ENCODE measurements around the gene TLCD5.
A peak's percentile ranks its signal among the peaks of the same experiment; 100 is the strongest.

TLCD5 gene

DNA sequence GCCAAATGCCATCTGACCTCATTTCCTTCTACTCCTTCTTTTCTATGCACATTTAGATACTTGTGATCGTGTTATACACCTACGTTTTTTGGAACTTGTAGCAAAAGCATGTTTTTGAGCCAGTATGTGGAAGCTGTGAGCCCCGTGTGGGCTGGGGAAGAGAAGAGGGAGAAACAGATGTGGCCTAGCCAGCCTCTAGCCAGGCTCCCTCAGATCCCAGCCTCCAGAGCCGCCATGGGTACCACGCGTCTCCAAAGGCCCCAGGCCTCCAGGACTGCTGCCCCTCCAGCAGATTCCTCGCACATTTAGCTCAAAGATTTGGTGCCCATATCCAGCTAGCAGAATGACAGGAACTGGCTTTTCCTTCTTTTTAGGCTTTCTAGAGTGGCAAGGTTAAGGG lies 17.0 kb upstream of the TLCD5 start:
- DNase-seq (ENCODE audit: low read depth): no peak

DNA sequence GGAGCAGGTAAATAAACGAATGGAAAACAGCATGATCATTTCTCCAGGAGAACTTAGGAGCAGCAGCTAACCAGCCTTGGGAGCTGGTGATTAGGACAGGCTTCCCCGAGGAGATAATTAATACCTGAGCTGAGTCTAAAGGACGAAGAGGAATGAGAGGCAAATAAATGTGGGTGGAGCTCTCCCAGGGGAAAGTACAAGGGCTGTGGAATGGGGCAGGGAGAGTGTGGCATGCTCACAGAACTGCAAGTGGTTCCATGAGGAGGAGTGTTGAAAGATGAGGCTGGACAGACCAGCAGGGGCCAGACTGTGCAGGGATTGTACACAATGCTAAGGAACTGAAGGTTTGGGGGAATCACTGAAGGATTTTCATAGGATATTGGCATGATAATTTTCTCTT lies 14.2 kb upstream of the TLCD5 start:
- no peak for DNase-seq (ENCODE audit: low read depth)

DNA sequence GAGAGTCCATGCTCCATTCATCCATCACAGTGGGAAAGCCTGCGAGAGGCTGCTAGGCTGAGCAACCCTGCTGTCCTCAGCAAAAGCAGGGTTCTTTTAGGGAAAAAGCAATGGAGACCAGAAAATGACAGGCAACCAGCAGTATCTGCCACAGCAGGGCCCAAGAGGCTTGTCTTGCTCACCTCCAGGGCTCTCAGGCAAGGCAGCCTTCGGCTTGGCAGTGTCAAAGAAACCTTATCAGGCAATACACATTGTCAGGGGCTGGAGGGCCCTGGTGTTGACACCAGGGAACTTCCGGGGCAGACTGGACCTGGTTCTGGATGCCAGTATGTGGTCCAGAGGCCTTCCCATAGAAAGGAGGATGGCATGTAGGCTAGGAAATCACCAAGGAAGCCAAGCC lies 10.2 kb upstream of the TLCD5 start:
- no peak for DNase-seq (ENCODE audit: low read depth)

DNA sequence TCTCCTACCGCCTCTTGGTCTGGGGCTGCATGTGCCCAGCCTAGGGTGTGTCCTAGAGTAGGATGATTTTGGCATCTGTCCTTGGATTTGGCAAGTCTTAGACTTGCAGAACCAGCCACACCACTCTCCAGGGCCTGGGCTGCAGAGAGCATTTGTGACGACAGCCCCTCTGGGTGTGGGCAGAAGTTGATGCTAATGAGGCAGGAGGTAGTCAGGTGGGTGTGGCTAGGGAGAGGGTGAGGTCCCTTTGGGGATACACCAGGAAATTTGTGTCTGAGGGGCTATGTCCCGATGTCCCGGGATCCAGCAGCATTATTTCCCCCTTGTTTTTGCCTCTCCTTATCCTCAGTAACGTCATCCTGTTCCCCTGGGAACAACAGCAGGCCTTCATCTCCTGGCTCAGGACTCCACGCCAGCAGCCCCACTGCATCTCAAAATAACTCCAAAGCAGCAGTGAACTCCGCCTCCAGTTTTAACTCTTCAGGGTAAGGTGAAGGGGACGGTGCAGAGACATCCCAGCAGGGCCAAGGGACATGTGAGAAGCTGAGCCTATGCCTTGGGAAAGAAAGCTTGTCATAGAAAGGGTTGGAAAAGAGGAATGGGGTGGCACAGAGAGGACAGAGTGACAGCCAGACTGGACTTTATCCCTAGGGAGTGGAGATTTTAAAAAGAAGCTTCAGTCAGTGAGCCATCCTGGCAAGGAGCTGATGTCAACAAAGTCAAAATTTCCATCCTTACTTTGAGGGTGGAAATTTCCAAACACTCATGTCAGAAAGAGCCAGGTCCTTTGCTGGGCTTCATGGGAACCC lies 8.0 kb upstream of the TLCD5 start:
- no peak for DNase-seq (ENCODE audit: low read depth)

DNA sequence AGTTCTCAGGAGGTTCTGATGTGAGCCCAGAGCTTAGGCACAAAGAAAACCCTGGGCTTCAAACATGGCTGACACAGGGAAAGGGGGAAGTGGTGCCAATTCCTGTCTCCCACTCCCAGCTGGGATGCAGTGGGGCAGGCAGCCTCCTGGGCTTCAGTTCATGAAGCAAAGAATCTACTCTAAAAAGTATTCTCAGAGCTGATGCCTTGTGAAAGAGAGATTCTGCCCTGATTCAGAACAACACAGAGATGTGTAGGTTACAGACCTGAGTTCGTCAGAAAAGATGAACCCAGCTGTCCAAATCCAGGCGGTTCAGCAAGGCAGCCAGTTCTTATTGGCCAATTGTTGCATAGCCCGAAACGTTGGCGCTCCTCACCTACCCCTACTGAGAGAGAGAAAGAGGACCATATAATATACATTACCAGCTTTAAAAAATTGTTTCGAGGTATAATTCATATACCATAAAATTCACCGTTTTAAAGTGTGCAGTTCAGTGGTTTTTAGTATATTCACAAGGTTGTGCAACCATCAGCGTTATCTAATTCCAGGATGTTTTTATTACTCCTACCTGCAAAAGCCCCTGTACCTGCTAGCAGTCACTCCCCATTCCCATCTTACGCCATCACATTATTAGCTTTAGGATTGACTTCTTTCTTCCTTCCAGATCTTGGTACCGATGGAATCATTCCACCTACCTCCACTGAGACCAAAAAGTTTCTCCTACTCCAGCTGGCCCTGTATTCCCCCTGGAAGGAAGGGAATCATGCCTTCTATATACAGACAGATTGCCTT lies 7.2 kb upstream of the TLCD5 start:
- no peak for DNase-seq (ENCODE audit: low read depth)

DNA sequence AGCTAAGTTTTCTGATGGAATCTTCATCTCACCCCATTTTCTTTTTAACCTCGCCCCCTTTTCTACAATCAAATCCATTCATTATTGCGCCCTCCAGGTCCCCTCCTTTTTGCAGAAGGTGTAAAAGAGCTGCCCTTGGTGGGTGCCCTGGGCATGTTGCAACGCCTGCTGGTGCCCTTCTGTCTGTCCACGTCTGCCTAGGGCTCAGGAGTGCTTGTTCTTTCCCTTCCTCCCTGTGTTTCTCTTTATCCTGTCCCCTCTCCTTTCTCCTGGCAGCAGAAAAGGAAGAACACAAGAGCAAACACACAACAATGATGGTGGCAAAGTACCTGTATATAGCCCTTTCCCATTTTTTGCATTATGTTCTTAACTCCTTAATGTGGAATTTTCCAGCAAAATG lies 6.2 kb upstream of the TLCD5 start:
- DNase-seq (ENCODE audit: low read depth): no peak

DNA sequence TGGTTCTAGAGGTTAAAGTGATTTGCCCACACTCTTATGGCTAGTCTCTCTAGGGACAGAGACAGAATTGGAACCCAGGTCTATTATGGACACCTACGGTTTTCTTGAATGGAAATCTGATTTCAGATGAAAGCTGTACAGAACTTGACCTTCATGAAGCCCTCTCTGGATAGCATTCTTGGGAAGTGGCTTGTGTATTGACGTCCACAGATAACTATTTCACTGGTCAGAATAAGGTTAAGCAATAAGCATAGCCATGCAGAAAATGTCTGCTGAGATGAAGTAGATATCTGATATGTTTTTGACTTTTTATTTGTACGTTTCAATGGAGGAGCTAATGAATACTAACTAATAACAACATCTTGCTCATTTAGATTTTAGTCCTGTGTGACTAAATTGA lies 1.1 kb downstream of the TLCD5 start:
- DNase-seq (ENCODE audit: low read depth): no peak

DNA sequence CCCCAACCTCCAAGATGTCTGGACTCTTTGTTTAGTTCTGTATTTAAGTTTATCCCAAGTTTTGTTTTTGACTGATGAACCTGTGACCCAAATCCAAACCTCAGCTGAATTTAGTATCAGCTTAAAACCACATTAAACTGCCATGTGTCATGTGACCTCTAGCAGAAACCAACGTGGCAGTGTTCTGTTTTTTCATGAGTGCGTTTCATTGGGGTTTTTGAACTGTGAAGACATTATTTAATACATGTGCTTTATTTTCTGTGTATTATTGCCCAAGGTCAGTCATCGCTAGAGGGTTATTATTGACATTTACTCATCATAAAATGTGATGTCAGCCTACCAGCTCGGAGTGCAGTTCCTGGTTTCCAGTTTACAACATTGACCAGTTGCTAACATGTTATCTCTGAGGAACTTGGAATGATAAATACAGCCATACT lies 1.8 kb downstream of the TLCD5 start:
- DNase-seq (ENCODE audit: low read depth): no peak

DNA sequence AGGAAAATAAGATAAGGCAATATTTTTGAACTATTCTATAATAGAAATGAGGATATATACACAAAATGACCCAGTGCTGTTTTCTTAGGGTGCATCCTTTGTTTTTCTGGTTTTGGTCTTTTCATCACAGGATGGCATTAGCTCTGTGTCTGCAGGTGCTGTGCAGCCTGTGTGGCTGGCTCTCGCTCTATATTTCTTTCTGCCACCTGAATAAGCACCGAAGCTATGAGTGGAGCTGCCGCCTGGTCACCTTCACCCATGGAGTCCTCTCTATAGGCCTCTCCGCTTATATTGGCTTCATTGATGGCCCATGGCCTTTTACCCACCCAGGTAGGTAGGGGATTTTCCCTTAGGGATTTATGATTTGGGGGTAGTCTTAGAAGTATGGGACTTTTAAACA lies 2.2 kb downstream of the TLCD5 start:
- no peak for DNase-seq (ENCODE audit: low read depth)

DNA sequence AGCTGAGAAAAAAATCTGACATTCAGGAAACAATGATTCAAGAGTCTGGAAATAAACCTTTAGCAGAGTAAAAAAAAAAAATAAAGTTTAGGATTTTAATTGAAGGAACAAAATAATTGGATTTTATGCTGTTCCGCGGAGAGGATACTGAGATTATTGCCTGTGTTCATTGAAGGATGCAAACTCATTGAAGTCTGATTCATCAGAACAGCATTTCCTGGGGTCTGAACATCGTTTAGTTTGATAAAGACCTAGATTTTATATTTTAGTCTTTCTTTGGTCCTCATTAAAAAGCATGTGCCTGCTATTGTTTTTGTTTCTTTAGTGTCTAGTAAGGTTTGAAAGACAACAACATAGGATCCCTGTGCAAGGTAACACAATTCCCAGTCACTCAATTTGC lies 4.5 kb downstream of the TLCD5 start:
- DNase-seq (ENCODE audit: low read depth): no peak

DNA sequence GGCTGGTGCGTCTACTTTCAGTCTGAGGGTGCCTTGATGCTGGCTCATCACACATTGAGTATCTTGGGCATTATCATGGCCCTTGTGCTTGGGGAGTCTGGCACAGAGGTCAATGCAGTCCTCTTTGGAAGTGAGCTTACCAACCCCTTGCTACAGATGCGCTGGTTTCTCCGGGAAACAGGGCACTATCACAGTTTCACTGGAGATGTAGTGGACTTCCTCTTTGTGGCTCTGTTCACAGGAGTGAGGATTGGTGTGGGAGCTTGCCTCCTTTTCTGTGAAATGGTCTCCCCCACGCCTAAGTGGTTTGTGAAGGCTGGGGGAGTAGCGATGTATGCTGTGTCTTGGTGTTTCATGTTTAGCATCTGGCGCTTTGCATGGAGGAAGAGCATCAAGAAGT lies 4.9 kb downstream of the TLCD5 start:
- no peak for DNase-seq (ENCODE audit: low read depth)

DNA sequence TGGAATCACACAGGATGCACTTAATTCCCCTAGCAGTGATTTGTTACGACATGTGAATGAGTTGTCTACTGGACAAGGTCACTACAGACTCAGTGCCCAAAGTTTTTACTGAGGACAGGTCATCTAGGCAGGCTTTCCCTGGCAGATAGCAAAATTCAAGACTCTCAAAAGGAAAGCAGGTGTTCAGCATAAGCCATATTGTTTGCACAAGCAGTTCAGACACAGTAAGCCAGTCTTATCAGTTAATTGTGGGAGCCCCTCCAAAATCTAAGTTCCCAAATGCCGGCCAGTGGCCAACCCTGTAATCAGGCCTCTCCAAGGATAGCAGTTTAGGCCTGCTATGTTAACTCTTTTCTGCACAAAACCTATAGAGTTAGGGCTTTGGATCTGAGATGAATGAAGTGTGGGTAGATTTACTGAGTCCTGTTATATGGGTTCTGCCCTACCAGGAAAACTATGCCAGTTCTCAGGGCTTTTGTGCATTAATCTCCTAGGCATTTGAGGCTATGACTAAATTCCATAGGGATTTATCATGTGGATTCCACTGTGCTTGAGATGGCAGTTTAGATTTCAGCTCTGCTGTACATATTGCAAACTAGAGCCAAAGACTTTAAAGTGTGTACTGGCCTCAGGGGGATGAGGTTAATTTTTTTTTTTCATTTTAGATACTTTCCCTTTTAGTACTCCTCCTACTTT lies 6.3 kb downstream of the TLCD5 start:
- peak; percentile 86 for DNase-seq (ENCODE audit: low read depth)

DNA sequence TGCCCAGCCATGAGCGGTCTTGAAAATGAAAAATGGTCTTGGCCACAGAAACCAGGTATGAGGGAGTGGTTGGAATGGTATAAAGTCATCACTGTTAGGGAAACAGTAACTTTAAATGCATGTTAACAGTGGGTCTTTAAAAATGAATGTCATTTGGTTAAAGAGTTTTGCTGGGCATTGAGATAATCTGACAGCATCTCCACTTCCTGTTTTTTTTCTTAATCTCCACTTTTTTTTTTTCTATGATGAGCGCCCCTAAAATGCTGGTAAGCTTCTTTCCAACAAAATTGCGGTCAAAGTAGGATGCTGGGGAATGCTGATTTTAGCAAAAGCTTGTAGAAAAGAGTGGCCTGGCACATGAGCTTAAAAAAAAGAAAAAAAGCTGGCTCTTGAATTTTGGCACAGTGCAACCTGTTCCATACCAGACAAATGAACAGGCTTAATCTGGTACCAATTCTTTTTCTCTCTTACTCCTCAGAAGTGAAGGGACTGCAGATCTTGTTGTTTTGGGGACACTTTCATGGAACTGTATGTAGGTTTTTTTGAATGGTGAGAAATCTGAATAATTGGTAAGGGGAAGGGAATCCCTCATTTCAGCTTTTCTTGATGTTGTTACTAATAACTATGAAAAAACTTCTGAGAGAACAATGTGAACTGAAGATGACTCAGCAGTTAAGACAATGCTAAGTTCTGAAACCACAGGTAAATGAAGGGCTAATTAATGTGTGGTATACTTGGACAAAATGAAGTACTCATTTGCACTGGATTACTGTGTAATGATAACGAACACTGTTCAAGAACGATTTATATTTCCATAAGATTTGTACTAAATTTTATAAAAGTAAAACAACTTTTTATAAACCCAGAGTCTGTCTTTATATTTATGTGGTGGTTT lies 8.0 kb downstream of the TLCD5 start:
- DNase-seq (ENCODE audit: low read depth): no peak

DNA sequence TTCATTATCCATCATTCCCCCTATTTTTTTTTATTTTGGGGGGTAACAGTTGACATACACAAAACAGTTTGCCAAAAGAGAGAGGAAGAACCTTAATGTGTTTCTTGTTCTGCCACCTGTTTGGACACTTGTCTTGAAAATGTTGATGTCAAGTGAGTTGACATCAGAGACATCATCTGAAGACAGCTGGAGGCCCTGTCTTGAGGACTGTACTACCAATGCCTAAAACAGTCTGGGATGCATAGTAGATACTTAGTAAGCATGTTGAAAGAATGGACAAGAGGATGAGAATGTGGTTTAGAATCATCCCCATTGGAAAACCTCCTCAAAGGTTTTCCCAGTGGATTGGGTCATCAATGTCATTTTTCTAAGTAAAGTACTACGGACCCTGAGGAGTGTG lies 8.7 kb downstream of the TLCD5 start:
- DNase-seq (ENCODE audit: low read depth): no peak

DNA sequence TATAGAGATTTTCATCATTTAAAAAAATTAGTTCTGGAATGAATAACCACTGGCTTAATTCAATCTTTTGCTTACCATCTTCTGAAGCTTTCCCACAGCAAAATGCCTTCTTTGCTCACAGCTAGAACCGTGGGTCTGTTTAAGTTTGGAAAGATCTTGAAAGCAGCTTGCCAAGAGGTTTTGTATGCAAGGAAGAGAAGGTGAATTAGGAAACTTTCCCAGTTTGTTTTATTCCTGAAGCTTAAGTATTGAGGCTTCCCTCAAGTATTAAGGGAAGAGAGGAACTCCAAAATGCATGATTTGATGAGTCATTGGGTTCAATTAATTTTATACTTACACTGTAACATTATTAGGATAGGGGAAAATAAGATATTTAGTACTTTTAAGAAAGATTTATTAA lies 9.2 kb downstream of the TLCD5 start:
- DNase-seq (ENCODE audit: low read depth): no peak

DNA sequence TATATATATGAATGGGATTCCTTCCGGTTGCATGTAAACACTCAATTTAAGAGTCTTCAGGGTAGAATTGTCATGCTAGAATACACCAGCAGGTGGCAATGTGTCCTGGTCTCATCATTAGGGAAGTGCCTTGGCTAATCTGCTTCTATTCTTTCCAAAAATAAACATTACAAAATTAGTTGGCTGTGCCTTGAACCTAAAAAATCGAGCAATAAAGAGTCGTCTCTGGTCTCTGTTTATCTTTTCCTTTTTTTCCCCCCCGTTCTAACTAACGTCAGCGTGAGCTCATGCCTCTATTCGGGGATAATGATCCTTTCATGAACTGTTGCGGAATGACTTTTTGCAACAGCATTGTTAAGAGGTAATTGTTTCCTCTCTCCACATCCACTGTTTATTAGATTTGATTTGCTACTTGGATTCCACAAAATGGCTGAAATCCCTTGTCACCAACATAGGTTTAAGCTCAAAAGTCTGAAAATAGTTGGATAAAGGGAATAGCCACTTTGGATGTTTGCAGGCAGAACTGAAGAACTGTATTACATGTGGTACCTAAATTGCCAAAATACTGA lies 9.9 kb downstream of the TLCD5 start:
- DNase-seq (ENCODE audit: low read depth): peak; percentile 91

DNA sequence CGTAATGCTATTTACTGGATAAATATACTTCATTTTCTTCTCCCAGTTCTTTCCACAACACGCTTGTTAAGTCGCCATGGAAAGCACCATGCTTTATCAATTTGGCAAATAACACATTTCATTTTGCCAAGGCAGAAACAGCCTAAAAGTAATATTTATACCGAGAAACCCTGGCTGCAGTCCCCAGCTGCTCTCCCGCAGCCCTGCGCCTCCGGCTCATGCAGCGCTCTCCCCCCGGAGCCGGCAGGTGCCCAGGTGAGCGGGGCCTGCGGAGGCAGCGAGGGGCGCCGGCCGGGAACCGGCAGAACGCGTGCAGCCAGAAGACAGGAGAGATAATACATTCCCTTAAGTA lies 10.4 kb downstream of the TLCD5 start:
- no peak for DNase-seq (ENCODE audit: low read depth)

DNA sequence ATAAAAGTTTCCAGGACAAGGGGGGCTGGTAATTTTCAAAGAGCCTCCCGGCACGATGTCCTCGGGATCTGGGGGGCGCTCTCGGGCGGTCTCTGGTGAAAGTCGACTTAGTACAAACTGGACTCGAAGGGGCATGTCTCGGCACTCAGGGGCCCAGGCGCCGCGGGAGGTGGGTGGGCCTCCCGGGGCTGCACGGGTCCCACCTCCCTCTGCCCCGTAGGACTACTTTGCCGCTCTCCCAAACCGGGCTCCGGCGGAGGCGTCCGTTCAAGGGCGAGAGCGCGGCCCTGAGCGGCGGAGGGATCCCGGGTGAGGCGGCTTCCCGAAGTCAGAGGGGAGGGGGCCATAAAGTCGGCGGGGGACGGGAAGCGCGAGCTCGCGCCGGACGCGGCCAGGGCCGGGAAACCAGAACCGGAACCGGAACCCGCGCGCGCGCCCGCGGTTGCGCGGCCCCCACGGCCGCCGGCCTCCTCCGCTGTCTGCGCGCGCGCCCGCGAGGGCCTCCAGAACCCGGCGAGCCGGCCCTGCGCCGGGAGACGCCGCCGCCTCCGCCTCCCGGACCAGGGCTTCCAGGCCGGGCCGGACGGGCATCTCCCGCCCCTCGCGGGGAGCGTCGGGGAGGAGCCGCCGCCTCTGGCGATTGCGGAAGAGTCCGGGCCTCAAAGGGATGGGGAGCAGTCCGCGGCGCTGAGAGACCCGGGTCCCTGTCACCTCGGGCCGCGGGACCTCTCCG lies 11.0 kb downstream of the TLCD5 start, which contains the start of gene ARHGEF12:
ARHGEF12 (plus strand) TSS at position 506 of the 733 bp plus-strand sequence. CDS start 831 bp downstream, outside the sequence.
- DNase-seq (ENCODE audit: low read depth): peak; percentile 95

DNA sequence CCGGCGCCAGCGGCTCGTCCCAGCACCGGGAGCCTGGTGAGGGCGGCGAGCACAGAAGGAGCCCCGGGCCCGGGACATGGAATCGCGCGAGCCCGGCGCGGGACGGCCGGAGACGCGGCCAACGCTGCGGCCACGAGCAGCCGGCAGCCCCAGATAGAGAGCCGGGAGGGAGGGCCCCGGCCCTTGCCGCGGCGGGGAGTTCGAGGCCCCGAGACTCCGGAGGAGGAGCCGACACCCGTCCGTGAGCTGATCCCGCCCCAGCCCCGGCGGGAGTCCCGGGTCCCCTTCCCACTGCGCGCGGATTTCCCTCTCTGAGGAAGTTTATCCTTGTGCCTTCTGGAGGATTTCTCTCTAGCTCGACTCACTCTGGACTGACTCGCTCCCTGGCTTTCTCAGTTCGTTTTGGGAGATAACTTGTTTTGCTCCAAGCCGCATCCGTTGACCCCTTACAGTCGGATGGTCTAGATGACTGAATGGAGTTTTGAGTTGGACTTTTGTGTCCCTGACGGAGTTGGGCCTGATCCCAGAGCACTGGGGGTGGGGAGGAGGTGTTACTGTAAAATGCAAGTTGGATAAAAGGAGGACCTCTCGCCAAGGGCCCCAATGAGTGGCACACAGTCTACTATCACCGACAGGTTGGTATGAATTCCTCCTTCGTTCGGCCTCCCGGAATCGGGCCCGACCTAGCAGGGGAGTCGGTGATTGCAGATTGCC lies 11.7 kb downstream of the TLCD5 start:
- no peak for DNase-seq (ENCODE audit: low read depth)

Data from stromal cell of bone marrow (primary cell).